Left forelimb (tissue), 1 donor: ENCODE data around the gene GYPE.
"Not testable (repeated sequence)": the region's sequence is repeated elsewhere in the genome, so short reads cannot be mapped to it uniquely, and the experiment has no call there.

Experiments used
- DNase-seq: peaks from one replicate; pipeline ENCODE4 v3.0.0-alpha.2; 2018; ENCODE audit warnings: low spot score

GYPE gene

DNA sequence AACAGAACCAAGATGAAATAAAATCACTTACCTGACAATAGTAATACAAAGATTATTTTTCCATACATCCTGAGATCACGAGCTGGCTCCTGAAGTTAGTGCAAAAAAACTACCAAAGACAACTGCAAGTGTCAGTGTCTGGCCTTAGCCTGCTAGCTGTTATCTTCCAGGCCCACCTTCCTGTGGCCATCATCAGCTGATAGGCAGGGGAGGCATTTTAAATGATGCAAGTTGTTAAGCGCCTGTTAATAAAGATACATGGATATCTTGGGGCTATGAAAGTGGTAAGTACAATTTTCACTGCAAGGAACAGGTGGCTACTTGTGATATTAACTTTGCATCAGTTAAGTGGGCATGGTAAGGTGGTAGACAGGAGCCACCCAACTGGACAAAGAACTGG, at the start of gene GYPE:
GYPE (minus strand) TSS at position 120 of the 400 bp plus-strand sequence; CDS start at position 68, 52 bp downstream.
- DNase-seq: not testable (repeated sequence)

DNA sequence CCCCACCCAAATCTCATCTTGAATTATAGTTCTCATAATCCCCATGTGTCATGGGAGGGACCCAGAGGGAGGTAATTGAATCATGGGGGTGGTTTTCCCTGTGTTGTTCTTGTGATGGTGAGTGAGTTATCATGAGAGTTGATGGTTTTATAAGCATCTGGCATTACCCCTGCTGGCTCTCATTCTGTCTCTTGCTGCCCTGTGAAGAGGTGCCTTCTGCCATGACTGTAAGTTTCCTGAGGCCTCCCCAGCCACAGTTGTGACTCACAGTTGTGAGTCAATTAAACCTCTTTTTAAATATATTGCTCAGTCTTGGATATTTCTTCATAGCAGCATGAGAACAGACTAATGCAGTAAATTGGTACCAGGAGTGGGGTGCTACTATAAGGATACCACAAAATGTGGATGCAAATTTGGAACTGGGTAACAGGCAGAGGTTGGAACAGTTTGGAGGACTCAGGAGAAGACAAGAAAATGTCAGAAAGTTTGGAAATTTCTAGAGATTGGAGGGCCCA, 46.2 kb upstream of the GYPE start:
- not testable (repeated sequence) for DNase-seq

DNA sequence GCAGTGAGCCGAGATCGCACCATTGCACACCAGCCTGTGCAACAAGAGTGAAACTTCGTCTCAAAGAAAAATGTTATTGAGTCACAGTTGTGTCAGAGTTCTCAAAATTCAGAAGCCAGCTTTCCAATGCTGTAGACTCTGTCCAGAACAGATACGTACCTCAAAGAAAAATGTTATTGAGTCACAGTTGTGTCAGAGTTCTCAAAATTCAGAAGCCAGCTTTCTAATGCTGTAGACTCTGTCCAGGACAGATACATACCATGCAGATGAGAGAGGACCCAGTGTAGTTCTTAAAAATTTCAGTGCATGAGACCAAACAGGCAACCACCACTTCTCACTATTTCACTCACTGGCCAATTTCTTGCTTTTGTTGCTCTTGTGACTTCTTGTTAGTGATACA, 45.6 kb upstream of the GYPE start:
- not testable (repeated sequence) for DNase-seq

DNA sequence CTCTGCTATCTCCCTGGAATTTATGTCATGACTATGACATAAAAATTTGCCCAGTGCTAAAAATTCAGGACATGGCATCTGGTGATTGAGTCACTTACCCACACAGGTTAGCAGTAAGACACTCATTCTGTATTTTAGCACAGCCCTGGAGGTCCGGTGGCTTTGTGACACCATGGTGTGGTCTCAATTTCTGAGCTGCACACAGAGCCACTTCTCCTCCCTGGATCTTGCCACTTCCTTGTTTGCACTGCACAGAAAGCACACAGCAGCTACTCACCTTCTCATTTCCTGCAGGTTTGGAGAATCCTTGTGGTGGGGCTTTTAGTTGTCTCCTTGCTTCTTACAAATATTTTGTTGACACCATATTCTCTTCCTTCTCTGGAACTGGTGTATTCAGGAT, 44.8 kb upstream of the GYPE start:
- not testable (repeated sequence) for DNase-seq

DNA sequence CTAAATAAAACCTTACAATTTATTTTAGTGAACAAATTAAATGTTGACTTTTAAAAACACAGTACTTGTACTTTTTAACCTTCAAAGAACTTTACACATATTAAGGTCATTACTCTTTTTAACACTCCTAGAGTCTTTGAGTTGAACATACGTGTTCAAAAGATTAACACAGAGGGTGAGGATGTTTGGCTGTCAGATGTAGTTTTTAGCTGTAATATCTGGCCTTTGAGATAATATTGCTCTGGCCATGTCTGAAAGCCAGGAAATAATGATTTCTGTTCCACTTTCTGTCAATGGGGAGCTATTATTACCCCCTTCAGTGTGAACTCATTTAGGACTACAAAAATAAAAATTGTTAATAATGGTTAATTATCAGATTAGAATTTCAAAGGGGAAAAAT, 42.1 kb upstream of the GYPE start:
- not testable (repeated sequence) for DNase-seq

DNA sequence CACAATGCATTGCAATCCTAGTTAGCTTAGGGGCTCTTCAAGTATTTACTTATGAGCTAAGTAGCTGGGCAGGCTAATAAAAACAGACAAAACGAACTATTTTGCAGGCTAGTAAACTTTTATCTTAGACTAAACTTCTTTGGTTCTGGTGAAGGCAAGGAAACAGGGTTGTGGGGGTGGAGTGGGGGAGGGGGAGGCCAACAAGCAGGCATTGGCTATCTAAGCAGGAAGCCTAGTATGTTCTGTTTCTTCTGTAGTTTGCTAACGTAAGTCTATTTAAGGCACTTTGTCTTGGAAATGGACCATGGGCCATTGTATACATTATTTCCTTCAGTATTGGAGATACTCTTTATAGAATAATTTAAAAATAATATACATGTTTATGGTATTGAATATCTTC, 35.3 kb upstream of the GYPE start:
- not testable (repeated sequence) for DNase-seq

DNA sequence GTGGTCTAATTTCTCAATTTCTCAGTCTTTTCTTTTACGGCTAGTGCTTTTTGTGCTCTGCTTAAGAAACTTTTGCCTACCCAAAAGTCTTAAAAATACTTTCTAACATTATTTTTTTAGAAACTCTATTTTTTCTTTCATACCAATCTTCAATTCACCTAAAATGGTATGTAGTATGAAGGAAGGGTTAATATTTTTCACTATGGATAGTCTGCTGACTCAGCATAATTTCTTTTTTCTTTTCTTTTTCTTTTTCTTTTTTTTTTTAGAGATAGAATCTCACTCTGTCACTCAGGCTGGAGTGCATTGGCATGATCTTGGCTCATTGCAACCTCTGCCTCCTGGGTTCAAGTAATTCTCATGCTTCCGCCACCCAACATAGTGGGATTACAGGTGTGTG, 34.2 kb upstream of the GYPE start:
- DNase-seq: no peak

DNA sequence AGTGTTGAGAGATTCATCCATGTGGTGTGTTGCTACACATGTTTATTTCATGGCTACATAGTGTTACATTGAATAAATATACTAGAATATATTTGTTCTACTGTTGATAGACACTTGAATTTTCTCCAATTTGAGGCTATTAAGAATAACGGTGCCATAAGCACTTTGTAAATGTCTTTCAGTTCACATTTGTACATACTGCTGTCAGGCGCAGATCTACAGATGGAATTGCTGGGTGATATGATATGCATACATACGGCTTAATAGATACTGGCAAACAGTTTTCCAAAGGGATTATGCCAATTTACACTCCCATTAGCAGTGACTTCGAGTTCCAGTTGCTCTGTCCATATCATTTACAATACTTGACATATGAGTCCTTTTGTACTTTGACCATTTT, 33.5 kb upstream of the GYPE start:
- DNase-seq: not testable (repeated sequence)

DNA sequence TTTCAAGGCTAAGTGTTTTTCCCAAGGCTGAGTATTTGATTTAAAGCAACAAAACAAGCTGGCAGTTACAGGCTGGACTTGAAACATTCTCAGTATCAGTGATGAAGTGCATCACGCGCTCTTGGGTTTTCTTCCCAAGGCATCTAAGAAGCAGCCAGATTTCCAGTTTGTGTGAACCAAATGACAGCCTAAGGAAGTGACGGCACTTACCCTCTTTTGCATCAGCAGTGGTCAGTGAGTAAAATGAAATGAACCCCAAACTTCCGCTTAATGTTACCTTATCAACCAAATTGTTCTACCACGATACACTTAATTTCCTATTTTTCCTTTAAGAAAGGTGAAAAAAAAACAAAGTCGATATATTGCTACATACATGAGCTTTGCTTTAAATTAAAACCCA, 15.8 kb upstream of the GYPE start:
- DNase-seq: no peak

DNA sequence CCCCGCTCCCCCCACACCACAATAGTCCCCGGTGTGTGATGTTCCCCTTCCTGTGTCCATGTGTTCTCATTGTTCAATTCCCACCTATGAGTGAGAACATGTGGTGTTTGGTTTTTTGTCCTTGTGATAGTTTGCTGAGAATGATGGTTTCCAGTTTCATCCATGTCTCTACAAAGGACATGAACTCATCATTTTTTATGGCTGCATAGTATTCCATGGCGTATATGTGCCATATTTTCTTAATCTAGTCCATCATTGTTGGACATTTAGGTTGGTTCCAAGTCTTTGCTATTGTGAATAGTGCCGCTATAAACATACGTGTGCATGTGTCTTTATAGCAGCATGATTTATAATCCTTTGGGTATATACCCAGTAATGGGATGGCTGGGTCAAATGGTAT, 11.1 kb upstream of the GYPE start:
- DNase-seq: not testable (repeated sequence)

DNA sequence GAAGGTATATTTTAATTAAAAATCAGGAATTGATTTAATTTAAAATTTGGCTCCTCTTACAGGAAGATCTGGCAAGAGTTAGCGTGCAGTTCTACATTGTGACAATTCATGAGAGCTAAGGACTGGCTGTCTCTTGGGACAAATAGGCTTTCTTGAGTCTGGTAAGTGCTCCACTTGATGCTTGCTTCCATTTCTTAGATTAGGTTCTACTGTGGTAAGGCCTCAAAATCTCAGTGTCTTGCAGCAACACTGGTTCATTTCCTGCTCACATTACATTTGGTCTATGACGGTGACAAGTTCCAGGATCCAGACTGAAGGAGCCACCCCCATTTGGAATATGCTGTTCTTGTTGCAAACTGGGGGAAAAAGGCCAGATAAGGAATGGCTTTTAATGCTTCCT, 7.1 kb upstream of the GYPE start:
- DNase-seq: not testable (repeated sequence)

DNA sequence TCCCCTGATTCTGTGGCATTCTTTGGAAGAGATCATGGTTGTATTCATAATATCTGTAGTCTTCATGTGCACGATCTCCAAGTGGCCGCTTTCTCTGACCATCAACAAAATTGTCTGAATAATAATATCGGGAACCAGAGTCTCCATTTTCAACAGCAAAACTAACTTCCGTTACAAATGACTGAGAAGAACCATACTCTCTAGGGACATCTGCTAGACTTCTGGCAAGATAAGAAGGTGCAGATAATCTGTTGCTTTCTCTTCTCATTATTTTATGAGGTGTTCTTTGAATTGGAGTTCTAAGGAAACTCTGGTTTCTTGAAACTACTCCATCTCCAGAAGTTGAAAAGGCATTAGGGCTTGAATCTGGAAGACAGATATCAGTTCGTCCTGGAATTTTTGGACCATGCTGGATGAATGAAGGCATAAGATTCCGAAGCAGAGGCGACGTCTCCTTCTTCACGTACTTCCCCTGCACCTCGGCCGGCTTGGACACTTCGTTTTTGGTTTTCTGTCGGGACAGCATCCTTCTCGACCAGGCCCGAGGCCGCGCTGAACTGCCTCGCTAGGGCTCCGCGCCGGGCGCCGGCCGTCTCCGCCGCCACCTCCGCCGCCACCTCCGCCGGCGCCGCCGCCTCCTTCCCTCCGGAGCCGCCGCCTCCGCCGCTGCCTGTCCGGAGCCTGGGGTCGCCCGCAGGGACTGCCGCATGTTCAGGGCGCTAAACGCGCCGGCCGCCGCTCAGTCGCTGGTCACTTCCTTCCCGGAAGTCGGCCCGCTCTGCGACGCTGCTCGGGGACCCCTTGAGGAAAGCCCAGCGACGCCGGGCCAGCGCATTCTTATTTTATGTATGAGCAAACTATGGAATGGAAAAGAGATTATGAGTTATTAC, 6.4 kb upstream of the GYPE start:
- DNase-seq: peak; percentile 69

DNA sequence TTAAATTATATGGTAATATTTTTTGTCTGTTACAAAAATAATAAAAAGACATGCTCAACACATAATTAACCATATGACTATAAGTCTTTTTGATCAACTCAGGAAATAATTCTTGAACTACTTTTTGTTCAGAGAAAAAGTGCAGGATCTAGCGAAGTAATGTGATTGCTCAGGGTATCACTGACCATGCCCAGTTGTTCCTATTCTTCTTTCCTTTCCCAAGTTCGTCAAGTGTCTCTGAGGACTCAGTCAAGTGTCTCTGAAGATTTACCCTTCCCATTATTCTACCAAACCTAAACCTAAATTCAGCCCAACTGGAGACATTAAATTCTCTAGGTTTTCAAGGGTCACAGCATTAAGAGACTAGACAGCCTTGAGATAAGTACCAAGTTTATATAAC, 5.5 kb upstream of the GYPE start:
- DNase-seq: not testable (repeated sequence)

DNA sequence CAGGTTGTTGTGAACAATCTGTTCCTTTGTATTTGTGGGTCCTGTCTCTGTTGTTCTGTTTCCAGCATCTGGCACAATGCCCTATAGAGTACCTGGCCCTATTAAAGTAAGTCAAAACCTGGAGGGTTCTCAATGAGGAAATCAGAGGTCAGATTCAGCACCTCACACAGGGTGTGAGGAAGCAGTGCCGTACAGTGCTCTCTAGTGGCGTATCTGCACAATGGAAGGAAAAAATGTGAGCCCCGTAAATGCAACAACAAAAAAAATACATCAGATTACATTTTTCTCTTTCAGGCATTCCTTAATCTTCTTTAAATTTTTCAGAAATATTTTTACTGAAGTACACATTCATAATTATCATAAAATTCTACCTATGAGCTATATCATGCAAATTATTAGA, 2.5 kb upstream of the GYPE start:
- DNase-seq: not testable (repeated sequence)

DNA sequence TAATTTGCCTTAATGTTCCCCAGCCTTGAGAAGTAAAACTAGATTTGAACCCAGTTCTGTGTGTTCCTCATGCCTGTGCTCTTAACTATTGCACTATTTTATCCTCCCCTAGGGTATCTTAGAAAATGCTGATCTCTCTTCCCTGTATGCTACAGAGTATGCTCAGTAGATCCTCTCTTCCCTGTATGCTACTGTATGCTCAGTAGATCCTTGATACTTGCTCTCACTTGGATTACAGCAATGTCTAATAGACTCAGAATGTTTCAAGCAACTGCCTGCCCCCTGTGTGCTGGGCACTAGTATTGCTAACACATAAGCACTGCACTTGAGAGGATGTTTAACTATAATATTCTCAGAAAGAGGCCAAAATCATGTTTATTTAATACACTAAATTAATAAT, 928 bp downstream of the GYPE start:
- not testable (repeated sequence) for DNase-seq

DNA sequence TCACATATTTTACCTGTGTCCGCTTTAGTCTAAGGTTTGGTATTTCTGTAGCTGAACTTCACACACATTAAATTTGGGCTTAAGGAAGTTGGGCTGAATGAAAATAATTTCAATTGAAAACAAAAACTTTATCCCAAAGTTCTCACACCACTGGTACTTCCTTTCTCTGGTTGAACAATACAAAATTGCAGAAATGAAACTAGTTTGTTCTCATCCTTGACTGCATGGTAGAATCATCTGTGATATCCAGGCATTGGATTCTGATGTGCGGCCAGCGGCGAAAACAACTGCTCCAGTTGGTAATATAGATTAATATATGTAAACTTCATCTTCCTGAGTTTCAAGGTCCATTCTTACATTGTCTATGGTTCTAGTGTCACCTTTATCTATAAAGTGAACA, 15.0 kb downstream of the GYPE start:
- not testable (repeated sequence) for DNase-seq

DNA sequence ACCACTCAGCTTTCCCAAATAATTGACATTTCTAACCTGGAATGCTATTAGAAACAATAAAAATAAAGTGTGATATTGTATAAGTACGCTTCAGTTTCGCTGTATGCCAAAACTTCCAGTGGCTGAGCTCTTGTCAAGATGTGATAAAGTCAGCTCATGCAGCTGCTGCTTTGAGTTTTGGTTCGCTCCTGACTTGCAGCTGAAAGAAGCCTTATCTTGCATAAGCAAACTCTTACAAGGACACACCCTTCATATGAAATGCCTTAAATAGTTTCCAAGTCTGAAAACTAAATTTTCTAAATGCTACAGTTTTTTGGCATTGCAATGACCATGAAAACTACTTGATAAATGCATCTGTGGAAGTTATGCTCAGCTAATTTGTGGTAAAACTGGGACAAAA, 17.2 kb downstream of the GYPE start:
- not testable (repeated sequence) for DNase-seq

DNA sequence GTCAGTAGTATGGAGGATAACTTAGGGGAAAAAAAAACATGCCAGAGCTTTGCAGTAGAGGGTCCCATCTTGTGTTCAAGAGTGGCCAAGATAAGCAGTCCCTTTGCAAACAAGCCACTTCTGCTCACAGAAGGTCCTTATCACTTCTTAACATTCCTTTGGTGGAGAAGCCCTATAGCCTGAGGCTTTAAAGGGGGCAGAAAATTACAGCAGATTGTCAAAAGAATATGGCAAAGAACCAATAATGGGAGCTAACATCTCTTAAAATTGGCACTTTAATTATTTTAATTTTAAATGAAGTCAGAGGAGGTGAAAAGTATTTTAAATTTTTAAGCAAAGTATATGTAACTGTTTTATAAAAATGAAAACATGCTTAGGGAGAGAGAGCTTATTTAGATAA, 20.4 kb downstream of the GYPE start:
- DNase-seq: not testable (repeated sequence)

DNA sequence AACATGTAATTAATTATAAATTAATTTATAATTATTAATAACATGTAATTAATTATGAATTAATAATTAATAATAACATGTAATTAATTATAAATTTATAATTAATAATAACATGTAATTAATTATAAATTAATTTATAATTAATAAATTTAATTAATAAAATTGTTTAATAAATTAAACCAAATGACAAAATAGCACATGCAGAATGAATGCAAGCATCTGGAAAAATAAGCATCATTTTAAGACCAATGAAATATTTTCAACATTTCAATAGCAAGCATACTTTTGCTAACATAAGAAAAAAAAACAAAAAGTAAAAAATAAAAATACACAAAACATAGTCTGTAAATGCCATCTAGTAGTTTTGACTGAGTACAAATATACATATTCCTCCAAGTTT, 21.8 kb downstream of the GYPE start:
- DNase-seq: no peak

DNA sequence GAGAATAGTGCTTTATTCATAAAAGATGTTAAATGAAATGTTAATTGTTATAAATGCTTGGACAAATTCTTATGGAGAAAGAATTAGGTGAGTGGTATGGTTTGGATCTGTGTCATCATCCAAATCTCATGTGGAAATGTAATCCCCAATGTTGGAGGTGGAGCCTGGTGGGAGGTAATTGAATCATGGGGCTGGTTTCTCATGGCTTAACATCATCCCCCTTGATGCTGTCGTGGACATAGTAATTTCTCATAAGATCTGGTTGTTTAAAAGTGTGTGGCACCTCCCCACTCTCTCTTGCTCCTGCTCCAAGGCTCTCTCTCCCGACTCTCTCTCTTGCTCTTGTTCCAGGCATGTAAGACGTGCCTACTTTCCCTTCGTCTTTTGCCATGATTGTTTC, 22.5 kb downstream of the GYPE start:
- DNase-seq: no peak

DNA sequence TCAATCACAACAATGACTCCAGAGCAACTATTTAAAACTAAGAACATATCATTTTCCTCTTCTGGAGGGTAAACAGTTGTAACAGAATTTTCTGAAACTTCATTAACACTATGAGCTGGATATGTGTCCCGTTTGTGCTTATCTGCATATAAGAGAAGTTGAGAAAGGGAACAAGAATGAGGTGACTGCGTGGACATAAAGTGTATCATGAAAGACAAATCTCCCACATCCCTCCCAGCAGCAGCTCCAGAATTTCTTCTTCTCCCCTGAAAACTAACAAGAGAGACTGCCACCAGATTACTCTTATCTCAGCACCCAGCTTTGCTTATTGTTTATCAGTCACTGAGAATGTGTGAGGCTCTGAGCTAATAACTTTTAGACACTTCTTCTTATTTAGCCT, 25.8 kb downstream of the GYPE start:
- not testable (repeated sequence) for DNase-seq

DNA sequence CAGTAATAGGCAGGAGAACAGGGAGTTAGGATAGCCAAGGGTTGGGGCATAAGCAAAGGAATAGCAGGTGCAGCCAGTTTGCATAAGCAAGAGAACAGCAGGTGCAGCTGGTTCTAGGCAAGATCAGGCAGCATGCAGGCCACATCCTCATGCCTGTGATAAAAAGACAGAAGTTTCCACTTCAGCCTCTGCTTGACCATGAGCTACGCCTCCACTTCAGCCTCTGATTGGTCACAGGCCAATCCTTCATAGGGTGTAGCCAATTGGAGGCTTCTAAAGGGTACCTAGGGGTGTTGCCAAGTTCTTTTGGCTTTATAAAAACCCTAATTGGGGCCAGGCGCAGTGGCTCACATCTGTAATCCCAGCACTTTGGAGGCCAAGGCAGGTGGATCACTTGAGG, 30.0 kb downstream of the GYPE start:
- DNase-seq: not testable (repeated sequence)

DNA sequence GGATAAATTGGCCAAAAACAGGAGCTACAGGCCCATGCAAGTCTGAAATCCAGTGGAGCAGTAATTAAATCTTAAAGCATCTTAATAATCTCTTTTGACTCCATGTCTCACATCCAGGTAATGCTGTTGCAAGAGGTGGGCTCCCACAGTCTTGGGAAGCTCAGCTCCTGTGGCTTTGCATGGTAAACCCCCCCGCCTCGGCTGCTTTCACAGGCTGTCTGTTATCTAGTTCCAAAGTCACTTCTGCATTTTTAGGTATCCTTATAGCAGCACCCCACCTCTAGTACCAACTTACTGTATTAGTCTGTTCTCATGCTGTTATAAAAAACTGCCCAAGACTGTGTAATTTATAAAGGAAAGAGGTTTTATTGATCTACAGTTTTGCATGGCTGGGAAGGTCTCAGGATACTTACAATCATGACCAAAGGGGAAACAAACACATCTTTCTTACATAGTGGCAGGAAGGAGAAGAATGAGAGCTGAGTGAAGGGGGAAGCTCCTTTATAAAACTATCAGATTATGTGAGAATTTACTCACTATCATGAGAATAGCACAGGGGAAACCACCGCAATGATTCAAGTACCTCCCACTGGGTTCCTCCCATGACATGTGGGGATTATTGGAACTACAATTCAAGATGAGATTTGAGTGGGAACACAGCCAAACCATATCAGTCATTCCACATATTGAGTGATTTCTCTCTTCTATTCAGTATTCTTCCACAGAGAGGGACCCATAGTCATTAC, 34.7 kb downstream of the GYPE start:
- not testable (repeated sequence) for DNase-seq
